RPMI7951 (cell line): ENCODE data around the gene ASPHD2. TPM values are rescaled to one million over a fixed set of nuclear protein-coding genes. Genes with fewer than 3 reads are reported as not detected.
"Not testable (repeated sequence)": the region's sequence is repeated elsewhere in the genome, so short reads cannot be mapped to it uniquely, and the experiment has no call there.

ENCODE experiments used
- DNase-seq: peaks from one replicate; pipeline ENCODE4 v3.0.0-alpha.2; 2012; ENCODE audit warnings: low read depth
- total RNA-seq: library from RNA; depleted of rRNA; stranded (reverse); fragments of >200 nt; shearing (Covaris generic); gene quantifications from 2 replicates; pipeline ENCODE4 v1.2.3, GENCODE V29; 2014

Gene ASPHD2
- total RNA-seq, 1 experiment from 2014 or later = 1.4 TPM

GRCh38 chr22:26416670-26417276 lies 12.3 kb upstream of the ASPHD2 start:
- peak; percentile 80 for DNase-seq

GRCh38 chr22:26417406-26417805 lies 11.7 kb upstream of the ASPHD2 start:
- no peak for DNase-seq

- DNase-seq = no peak
Measured at GRCh38 chr22:26418620-26419019, 10.4 kb upstream of the ASPHD2 start.

- DNase-seq = no peak
Measured at GRCh38 chr22:26426924-26427323, 2.1 kb upstream of the ASPHD2 start.

GRCh38 chr22:26429458-26430286 lies 612 bp downstream of the ASPHD2 start:
- no peak for DNase-seq

GRCh38 chr22:26430600-26430999 lies 1.5 kb downstream of the ASPHD2 start:
- no peak for DNase-seq

- no peak for DNase-seq
Measured at GRCh38 chr22:26431261-26431995, 2.4 kb downstream of the ASPHD2 start.

GRCh38 chr22:26432619-26433311 lies 3.7 kb downstream of the ASPHD2 start:
- no peak for DNase-seq

- DNase-seq = no peak
Measured at GRCh38 chr22:26433805-26434204, 4.7 kb downstream of the ASPHD2 start.

- no peak for DNase-seq
Measured at GRCh38 chr22:26435327-26436093, 6.5 kb downstream of the ASPHD2 start.

GRCh38 chr22:26436903-26437515 lies 7.9 kb downstream of the ASPHD2 start:
- no peak for DNase-seq

GRCh38 chr22:26437694-26438392 lies 8.8 kb downstream of the ASPHD2 start:
- no peak for DNase-seq

- DNase-seq = not testable (repeated sequence)
Measured at GRCh38 chr22:26438776-26439175, 9.7 kb downstream of the ASPHD2 start.

GRCh38 chr22:26439559-26439958 lies 10.5 kb downstream of the ASPHD2 start:
- DNase-seq = no peak

- no peak for DNase-seq
Measured at GRCh38 chr22:26442086-26442756, 13.2 kb downstream of the ASPHD2 start.

GRCh38 chr22:26443901-26444690 lies 15.0 kb downstream of the ASPHD2 start:
- no peak for DNase-seq

GRCh38 chr22:26444777-26445176 lies 15.7 kb downstream of the ASPHD2 start:
- DNase-seq = no peak

- no peak for DNase-seq
Measured at GRCh38 chr22:26445577-26446275, 16.7 kb downstream of the ASPHD2 start.
